Astrocyte of the cerebellum (primary cell): ENCODE measurements around the gene AIDA.

Experiments
- DNase-seq: peaks from one replicate; pipeline ENCODE4 v3.0.0-alpha.2; 2011; ENCODE audit warnings: low read depth
- H3K4me3 ChIP-seq: 2 replicates; pipeline ENCODE4 v1.5.1; 2011; ENCODE audit warnings: mild to moderate bottlenecking, low read depth, low read length, moderate library complexity
- CTCF ChIP-seq: IDR thresholded peaks from 2 replicates; pipeline ENCODE4 v1.5.1; 2012; ENCODE audit warnings: low read length, low read depth, moderate library complexity, mild to moderate bottlenecking; ENCODE audit errors: missing control alignments
- in situ Hi-C: cut with HindIII; loops from 2 replicates; pipeline ENCODE4 v1.10.0; 2017; ENCODE audit warnings: low sequenced_read_pairs

Gene AIDA

DNA sequence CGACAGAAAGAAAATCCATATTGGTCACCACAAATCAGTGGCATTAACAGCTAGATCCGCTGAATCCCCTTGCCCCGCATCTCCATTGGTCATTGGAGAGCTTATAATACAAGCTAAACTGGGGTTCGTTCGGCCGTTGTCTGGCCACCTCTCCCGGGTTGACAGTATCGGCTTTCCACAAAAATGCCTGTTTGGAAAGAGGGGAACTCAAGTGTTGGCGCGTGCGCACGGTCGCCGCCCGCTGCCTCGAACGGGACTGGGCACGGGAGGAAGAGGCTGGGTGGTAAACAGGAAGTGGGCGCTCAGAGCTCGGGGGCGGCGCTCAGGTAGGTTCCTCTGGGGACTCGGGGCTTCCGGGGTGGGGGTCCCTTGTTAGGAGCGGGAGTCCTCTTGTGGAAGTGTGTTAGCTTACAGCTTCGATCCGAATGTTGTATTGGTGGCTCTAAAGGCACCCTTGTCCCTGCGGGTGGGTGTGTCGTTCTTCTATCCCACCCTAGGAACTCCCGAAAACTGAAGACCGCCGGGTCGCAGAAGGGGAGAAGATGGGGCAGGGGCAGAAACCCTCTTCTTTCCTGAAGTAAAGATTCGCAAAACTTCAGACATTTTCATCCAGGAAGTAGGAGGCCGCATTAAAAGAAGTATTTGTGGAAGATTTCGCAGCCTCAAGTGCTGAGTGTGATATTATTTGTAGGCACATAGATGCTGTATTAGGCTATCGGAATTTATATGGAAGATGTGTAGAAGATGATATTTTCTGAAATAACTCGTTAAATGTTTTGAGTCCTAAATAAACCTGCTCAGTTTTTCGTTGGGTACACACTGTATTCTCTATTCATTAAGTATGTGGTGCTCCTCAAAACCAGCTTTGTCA is 1.0 kb upstream of the AIDA start:
- DNase-seq: peak; percentile 93
- in situ Hi-C loops: no loop called here
- no peak for TF ChIP-seq CTCF
- H3K4me3 ChIP-seq: peak overlapping the region; percentile 74

- in situ Hi-C loops: no loop called here
- H3K4me3 ChIP-seq: peak overlapping the region; percentile 74
- TF ChIP-seq CTCF: no peak
- DNase-seq: peak; percentile 15
Measured at GRCh38 chr1:222711319-222712252, 705 bp downstream of the AIDA start.

- TF ChIP-seq CTCF: no peak
- no peak overlapping the region for H3K4me3 ChIP-seq
- DNase-seq: no peak
- in situ Hi-C loops: no loop called here
Measured at GRCh38 chr1:222709700-222710153, 2.6 kb downstream of the AIDA start.

DNA sequence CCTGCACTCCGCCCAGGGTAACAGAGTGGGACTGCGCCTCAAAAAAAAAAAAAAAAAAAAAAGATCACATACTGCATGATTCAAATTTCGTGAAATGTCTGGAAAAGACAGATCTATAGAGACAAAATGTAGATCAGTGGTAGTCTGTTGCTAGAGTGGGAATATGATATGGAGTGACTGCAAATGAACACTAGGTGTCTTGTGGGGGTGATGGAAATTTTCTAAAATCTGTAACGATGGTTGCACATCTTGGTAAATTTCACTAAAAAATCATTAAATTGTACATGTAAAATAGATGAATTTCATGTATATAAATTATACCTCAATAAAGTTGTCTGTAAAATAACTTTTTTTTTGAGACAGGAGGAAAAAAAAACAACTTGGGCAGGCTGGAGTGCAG is 5.5 kb downstream of the AIDA start:
- peak; percentile 8 for TF ChIP-seq CTCF
- H3K4me3 ChIP-seq: no peak overlapping the region
- in situ Hi-C loops: no loop called here
- no peak for DNase-seq

- no peak for DNase-seq
- in situ Hi-C loops: no loop called here
- H3K4me3 ChIP-seq: no peak overlapping the region
- TF ChIP-seq CTCF: no peak
Measured at GRCh38 chr1:222704260-222704659, 8.0 kb downstream of the AIDA start.

DNA sequence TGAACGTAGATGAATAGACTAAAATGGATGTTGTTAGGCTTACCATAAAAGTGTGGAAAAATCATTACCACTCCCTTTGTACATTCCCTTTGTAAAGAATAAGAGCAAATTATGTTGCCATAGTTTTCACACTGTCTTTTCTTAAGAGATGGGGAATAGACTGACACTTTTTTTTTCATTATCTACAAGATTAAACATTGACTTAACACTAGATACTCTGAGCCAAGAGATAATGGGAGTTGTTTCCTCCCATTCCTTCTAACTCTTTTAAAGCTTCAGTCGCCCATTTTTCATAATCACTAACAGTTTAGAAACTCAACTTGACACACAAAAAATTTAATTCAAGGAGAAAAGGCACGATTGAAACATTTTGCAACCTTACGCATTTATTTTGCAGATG is 10.1 kb downstream of the AIDA start:
- no peak for TF ChIP-seq CTCF
- in situ Hi-C loops: no loop called here
- no peak for DNase-seq
- H3K4me3 ChIP-seq: no peak overlapping the region
